NK-92 (cell line): Measurements from ENCODE around the gene ZFAND2B.

Experiments
- DNase-seq: peaks from one replicate; lab custom pipeline; 2025; ENCODE audit not compliant: unreplicated experiment; lab: John Stamatoyannopoulos, UW

Gene ZFAND2B

DNA sequence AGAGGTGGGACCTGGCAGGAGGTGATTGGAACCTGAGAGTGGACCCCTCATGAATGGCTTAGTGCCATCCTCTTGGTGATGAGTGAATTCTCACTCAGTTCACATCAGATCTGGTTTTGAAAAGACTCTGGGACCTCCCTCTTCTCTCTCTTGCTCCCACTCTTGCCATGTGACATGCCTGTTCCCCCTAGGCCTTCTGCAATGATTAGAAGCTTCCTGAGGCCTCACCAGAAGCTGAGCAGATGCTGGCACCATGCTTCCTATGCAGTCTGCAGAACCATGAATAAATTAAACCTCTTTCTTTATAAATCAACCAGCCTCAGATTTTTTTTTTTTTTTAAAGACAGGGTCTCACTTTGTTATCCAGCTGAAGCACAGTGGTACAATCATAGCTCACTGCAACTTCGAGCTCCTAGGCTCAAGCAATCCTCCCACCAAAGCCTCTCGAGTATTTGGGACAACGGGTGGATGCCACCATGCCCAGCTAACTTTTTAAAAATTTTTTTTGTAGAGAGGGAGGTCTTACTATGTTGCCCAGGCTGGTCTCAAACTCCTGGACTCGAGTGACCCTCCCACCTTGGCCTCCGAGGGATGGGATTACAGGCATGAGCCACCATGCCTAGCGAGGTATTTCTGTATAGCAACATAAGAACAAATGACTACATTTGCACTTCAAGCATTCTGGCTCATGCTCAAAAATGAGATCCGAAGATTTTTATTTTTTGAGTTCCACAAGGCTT lies 2.0 kb upstream of the ZFAND2B start:
- no peak for DNase-seq

DNA sequence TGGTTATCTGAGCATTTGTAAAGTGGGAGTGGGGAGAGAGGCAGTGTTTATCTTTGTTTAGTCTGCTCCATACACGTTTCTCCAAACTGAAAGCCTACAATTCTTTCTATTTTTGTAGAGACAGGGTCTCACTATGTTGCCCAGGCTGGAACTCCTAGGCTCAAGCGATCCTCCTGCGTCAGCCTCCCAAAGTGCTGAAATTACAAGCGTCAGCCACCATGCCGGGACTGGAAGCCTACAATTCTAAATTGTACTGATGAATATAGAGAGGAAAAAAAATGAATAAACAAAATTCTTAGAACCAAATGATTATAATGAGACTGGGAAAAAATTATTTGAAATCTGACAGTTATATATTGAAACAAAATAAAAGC lies 1.4 kb upstream of the ZFAND2B start:
- DNase-seq: no peak

DNA sequence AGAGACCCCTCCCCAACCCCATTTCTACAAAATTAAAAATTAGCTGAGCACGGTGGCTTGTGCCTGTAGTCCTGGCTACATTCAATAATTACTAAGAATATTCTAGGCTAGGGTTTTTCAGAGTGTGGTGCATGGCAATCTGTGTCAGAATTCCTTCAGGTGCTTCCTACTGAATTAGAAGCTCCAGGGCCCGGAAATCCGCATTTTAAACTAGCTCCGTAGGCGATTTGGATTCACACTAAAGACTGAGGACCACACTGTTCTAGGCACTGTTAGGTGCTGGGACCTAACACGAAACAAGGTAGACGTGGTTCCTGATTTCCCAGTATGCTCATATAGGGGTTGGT lies 628 bp upstream of the ZFAND2B start:
- DNase-seq: no peak

DNA sequence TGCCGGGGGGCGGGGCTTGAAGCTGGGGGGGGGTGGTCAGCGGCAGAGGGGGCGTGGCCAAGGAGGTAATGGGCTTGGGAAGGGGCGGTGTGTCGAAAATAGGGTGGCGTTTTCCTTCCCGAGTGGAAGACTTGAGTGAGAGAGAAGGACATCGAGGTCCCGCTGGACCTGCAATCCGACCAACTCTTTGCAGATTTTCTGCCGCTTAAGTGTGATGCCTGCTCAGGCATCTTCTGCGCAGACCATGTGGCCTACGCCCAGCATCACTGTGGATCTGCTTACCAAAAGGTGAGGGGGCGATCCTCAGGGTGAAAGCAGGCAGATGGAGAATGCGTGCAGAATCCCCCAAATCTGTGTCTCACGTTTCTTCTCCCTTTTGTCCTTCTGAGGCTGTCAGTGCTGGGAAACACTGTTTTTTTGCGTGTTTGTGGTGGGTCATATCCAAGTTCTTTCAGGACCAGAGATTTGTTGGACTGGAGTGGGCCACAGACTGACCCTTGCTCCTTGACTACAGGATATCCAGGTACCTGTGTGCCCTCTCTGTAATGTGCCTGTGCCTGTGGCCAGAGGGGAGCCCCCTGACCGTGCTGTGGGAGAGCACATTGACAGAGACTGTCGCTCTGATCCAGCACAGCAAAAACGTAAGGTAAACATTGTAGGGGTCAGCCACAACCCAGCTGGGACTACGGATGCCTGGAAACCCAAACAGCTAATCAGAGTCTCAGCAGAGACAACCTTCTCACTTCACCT lies 727 bp downstream of the ZFAND2B start:
- no peak for DNase-seq

DNA sequence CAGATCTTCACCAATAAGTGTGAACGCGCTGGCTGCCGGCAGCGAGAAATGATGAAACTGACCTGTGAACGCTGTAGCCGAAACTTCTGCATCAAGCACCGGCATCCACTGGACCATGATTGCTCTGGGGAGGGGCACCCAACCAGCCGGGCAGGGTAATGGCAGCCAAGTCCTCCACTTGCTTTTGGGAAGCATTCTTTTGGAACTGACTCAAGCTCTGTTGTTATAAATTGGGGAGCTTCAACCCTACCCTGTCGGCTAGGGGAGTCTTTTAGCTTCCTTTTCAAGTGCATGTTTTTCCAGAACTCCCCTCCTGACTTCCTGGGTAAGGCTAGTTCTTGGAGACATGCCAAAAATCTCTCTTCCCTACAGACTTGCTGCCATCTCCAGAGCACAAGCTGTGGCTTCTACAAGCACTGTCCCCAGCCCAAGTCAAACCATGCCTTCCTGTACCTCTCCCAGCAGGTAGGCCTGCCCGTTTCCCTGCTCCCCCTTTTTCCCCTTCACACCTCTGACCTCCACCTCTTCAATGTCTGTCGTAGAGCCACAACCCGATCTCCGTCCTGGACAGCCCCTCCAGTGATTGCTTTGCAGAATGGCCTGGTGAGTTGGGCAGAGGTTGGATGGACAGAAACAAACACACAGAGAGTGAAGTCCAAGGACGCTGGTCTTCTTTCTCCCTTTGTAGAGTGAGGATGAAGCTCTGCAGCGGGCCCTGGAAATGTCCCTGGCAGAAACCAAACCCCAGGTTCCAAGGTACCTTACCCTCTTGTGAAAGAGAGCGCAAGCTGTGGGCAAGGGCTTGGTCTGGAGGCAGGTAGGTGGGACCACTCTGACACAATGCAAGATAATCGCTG lies 1.5 kb downstream of the ZFAND2B start:
- DNase-seq: no peak

DNA sequence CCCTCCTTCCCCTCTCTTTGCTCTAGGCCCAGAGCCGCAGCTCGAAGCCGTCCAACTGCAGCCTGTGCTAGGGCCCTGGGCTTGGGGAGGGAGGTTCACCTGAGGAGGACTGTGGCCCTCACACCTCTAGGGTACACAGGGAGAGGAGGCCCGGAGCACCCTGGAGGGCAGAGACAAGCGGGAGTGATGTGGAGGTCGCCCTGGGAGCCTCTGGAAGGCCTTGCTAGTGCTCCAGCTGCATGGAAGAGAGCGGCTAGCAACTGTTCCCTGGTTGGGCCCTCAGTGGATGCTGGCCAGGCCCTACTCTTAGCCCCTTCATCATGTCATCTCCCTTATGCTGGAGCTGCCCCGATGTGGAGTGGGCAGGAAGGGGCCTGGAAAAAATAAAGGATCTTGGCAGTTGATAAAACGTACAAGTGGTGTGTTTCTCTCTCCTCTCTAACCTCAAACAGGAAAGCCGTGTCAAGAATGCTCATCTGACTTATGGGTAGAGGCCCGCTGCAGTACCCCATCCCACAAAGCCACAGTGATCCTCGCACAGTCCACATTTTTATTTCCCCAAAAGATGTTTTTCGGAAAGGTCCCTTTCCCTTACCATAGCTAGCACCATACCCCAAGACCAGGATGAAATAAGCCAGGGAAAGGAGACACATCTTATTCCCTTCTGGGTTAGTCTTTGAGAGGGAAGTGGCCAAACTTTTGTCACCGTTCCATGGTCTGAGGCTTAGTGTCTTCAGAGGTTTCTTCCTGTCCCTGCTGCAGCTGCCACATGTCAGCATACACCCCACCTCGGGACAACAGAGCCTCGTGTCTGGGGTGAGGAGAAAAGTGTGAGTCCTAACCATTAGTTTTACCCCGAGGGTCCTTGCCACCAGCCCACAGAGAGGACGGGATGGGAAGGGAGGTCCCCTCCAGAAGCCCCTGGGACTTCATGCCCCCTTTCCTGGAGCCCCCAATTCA lies 2.9 kb downstream of the ZFAND2B start:
- no peak for DNase-seq

DNA sequence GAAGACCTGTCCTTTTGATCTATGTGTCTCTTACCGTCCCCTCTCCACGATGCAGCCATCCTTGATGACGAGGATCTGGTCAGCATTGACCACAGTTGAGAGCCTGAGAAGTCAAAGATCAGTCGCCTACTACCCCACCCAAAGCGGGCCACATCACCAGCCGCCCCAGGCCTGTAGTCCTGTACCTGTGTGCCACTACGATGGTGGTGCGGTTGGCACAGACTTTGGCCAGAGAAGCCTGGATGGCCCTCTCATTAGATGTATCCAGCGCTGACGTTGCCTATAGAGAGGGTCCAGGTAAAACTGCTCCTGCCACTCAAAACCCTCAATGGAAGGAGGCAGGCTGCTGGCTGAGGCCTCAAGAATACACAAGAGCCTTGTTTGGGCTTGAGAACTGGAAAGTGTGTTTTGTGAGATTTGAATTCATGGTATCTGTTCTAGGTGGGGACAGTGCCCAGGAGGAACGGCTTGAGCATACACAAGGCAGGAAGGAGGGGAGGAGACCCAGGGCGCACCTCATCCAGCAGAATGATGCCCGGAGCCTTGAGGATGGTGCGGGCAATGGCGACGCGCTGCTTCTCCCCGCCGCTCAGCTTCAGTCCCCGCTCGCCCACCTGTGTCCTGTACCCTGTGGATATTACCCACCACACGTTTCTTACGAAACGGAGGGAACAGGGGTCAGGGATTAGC lies 3.8 kb downstream of the ZFAND2B start:
- DNase-seq: no peak

DNA sequence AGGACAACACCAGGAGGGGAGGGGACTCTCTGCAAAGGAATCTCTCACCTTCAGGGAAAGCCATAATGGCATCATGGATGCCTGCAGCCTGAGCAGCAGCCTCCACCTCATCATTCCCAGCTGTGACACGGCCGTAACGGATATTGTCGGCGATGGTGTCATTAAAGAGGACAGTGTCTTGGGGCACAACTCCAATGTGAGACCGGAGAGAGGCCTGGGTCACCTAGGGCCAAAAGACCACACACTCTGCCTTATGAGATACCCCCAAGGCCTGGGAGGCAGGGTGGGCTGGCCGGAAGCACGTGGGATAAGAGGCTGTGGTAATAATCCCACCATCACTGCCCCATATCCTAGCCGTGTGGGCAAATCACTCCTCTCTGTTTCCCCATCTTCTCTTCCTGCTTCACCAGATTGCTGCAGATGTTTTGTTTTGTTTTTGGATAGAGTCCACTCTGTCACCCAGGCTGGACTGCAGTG lies 4.3 kb downstream of the ZFAND2B start:
- no peak for DNase-seq

DNA sequence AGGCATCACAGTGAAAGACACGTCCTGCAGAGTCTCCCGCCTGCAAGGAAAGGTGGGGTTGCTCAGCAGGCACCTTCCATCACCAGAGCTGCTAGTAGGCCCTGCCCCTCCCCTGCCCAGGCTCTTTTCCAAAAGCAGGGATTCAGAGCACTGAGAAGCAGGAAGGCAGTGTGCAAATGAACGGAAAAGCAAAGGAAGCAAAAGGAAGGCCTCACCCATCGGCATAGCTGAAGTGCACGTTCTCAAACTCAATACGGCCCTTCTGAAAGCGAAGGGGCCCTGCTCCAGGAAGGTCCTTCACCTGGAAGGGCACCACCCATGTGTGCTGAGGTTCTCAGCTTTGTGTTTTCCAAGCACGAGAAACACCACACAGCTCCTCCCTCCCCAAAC lies 6.4 kb downstream of the ZFAND2B start:
- DNase-seq: no peak

DNA sequence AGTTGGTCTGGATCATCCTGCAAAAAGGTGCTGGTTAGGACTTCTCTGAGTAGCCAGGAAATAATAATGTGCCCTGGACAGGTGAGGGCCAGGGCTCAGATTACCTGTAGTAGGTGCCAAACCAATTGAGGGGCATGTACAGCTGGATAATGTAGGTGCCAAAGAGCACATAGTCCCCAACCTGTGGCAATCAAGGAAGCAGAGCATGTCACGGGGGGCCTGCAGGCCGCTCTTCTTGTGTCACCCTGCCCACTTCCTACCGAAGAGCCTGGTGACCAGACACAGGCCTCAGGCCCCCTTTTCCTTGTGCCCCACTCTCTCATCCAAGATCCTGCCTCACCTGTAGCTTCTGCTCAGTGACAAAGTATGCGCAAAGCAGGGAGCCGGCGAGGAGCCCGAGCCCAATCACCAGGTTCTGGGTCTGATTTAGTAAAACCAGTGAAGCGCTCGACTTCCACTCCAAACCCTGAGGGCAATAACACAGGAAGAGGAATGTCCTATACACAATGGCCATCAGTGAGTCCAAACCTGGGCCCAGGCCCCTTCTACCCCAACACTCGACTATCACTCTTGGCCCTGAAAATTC lies 7.0 kb downstream of the ZFAND2B start:
- no peak for DNase-seq

DNA sequence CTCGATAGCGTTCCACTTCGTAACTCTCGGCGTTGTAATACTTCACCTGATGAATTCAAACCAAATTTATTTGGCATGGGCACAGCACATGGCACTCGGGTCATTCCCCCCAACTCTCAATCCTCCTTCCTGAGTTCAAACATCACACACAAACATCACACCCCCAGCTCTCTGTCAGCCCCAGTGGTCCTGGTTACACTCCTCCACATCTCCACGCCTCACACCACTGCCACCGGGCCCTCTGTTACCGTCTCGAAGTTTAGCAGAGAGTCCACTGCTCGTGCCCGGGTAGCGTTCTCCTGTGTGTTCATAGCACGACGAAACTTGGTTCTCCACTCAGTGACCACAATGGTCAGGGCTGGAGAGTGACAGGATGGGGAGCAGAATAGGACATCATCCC lies 7.6 kb downstream of the ZFAND2B start:
- DNase-seq: no peak

DNA sequence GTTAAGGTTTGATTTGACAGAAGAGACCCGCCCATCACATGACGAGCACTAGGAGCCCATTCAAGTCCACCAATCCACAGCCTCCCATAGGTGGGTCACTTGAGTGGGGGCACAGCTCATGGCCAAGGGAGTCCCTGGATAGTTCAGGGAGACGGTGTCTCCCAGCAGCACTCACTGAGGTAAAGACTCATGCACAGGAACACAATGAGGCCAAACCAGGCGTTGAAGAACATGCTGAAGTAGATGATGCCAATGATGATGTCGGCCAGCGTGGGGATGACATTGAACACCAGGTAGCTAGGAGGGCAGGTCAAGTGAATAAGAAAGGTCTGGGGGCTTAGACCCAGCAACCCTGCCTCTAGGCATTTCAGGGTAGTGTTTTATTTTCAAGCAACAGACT lies 8.2 kb downstream of the ZFAND2B start:
- no peak for DNase-seq

DNA sequence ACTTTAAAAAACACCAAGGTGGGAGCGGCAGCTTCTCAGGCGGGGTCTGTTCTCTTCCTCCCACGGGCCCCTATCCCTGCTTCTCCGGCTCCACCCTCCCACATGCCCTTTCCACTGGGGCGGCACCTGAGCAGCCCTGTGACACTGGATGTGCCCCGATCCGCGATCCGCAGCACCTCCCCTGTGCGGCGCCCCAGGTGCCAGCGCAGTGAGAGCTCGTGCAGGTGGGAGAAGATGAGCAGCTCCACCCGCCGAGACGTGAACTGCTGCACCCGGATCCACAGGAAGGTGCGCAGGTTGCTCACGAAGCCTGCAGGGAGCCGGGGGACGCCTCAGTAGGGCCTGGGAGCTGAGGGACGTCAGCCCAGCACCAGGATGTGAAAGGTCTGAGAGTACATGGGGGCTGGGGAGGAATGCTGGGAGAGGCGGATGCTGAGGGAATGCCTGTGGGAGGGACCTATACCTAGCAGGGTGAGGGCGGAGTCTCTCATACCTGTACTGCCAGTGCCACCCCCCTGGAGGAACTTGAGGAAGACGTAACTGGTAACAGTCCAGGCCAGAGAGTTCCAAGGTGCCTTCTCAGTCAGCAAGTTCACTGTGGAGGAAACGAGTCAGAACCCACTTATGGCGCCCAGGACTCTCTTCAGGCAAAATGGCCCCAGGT lies 9.4 kb downstream of the ZFAND2B start:
- DNase-seq: no peak

DNA sequence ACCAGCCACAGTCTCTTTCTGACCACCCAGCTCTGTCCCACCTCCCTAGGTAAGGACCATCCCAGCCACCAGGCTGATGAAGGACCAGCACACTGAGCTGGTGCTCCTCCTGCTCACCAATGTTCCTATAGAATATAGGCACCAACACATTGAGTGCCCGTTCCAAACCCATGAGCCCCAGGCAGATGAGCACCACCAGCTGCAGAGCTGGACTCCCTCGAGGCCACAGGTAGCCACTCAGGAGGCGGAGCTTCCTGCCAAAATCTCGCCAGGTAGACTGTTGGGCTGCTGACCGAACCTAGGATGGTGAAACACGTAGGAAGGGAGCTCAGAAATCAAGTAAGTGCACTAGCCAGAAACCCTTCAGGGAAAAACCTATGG lies 9.9 kb downstream of the ZFAND2B start:
- DNase-seq: no peak

DNA sequence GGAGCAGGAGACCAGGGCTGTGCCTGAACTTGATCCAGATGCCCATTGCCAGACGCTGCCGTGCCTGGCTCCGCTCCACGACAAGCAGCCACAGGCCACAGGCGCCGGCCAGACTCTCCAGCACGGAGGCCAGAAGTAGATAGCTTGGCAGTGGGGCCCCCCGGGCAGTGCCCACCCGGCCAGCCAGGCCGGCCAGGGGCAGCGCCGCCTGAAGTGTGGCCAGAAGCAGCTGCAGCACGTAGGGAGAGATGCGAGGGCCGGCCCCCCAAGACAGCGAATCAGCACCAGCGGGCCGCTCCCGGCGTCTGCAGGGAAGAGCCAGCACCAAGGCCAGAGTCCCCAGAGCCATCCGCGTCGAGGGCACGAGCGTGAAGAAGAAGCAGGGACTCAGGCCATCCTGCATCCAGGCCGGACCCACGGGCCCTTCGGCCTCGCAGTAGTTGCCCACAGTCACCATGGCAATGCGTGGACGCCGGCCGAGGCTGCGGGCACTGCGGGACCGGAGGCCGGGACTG lies 11.7 kb downstream of the ZFAND2B start:
- DNase-seq: no peak

DNA sequence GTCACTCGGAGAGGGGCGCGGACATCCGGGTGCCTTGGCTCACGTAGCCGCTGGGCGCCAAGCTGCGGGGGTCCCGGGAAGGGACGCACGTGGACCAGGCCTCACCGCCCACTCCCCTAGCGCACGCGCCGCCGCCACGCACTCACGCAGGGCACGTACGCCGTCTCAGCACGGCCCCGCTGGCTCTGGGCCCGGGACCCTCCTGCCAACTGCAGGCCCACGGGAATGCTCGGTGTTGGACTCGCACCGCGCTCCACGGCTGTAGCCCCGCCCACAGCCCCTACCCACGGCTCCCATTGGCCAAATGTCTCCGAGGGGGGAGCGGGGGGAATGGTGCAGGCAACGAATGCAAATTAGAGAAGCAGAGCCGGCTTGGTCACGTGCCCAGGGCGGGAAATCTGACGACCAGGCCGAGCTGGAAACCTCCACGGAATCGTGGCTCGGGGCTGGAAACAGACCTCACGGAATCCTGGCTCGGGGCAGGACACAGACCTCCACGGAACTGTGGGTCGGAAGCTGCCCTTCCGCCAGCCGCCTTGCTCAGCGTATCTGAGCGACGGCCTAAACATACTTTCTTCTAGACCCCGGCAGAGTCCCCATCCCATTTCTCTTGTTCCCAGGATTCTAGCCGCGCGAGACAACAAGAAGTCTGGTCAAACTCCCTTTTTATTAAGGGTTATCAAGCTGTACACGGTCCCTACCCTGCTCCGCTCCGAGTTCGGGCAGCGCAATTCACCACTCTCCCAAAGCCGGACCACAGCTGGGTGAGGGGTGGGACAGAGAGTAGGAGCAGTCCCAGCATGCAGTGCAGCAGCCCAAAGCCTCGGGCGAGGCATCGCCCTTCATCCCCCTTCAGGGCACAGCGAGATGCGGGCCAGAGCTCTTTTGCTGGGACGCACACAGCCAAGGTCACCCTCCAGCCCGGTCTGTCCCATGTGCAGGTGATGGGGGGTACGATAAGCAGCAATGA lies 12.4 kb downstream of the ZFAND2B start, which contains the start of gene ABCB6:
ABCB6 (minus strand) TSS at position 227 of the 970 bp plus-strand sequence. CDS start 285 bp downstream, outside the sequence.
- DNase-seq: peak; percentile 33

DNA sequence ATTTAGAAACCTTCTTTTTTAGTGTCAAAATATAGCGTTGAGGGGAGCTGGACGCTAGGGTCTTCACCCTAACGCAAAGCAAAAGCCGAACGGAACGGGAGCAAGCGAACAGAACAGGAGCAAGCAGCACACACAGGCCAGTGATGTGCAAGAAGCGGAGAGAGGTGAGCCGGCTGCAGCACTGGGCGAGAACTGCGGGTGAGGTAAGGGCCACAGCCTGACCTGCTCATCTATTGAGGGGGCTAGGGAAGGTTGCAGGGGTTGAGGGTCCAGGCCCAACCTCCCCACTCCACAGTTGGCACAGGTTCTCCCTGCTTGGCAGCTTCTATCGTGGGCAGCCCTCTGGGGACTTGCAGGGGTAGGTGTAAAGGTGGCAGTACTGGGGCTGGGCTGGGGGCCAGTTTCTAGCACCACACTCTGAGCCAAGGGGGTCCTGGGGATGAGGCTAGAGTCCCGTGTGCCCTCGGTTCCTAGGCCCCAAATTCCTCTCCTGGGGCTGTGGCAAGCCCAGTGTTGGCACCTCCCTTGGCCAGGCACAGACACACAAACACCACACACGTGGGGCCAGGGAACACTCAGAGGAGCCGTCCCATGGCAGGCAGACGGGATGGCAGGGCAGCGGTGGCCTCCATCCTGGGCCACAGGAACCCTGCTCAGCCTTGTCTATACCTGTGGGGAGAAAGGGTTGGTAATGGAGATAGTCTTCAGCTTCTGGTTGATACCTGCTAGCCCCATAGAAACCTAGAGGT lies 13.4 kb downstream of the ZFAND2B start:
- no peak for DNase-seq
